GM19025 (cell line): ENCODE results near the gene CAMK1D.

ENCODE experiments used
- ATAC-seq: cut with Tn5 transposase; IDR thresholded peaks from one replicate; pipeline ENCODE4 v1.9.1; 2021; ENCODE audit warnings: mild to moderate bottlenecking, low read depth, moderate library complexity; ENCODE audit not compliant: unreplicated experiment

CAMK1D gene

DNA sequence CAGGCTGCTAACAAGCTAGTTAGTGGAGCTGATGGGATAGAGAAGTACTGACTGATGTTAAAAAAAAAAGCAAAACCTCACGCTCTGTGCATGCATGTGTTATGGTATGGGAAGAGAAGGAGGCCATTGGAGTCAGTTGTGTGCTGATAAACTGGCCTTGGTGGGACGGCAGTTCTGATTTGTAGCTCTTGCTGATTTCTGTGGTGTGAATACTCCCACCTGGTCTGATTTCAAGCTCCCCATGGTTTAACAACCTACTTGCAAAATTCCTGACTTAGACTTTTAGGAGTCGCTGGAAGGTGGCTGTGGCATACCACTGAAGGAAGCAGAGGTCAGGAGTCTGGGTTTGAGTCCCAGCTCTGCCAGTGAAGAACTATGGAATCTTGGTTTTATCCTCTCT lies 15.2 kb downstream of the CAMK1D start:
- ATAC-seq: no peak

DNA sequence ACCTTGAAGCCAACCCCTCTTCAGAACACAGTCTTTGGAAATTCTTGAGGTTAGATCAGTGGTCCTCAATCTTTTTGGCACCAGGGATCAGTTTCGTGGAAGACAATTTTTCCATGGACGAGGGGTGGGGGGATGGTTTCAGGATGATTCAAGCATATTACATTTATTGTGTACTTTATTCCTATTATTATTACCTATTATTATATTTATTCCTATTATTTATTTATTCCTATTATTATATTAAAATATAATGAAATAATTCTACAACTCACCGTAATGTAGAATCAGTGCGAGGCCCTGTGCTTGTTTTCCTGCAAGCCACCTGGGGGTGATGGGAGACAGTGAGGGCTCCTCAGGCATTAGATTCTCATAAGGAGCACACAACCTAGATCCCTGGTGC lies 17.9 kb downstream of the CAMK1D start:
- ATAC-seq: no peak

DNA sequence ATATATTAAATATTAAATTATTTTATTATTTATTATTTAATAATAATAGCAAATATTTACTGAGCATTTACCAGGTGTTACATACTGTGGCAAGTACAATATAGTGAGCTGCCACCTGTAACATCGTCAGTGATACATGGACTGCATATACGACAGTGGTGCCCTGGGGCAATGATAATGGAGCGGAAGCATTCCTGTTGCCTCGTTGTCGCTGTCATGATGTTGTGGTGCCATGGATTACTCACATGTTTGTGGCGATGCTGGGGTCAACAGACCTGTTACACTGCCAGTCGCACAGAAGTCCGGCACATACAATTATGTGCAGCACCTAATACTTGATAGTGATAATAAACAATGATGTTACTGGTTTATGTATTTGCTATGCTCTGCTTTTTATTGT lies 20.6 kb downstream of the CAMK1D start:
- no peak for ATAC-seq

DNA sequence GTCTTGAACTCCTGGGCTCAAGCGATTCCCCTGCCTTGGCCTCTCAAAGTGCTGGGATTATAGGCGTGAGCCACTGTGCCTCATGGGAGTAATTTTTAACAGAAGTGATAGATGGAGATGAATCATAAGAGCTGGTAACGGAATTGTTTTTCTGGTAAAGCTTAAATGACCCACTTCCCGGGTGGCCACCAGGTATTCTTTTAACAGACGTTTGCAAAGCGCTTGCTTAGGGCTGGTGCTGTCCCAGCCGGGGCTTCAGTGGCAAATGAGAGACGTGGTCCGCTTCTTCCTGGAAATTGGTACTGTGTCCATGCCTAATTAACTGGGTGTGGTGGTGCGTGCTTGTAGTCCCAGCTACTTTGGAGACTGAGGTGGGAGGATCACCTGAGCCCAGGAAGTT lies 23.5 kb downstream of the CAMK1D start:
- ATAC-seq: no peak

DNA sequence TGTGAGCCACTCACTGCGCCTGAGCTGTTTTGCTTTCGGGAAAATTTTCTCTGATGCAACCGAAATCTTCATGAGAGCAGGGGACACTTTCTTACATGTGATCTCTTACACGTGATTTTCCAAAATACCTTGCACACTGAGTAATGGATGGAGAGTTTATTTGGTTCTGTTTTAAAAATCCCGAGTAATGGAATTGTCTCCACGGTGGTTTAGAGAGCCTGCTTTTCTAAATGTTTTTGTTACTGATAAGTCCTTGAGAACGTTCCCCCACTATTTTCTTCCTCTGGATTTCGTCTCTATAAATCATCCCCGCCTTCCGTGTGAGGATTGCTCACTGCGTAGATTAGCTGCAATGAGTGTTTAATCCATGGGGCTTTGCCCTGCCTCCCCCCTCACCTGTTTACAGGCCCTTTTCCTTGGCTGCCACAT lies 25.7 kb downstream of the CAMK1D start:
- no peak for ATAC-seq

DNA sequence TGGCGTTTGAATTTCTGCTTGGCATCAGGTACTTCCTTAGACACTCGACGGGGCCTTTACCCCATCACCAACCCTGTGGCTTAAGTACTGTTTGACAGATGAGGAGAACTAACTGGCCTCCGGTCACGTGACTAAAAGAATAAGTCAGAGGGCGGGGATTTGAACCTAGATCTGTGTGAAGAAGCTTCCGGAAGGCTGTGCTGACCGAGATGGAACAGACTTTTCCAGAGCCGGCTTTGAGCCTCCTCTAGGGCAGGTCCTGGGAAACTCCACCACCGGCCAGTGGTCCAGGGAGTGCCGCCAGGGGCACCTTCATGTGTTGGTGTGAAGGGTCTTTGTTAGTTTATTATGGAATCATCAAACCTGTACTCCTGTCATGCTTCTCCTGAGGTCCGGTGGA lies 26.9 kb downstream of the CAMK1D start:
- no peak for ATAC-seq

DNA sequence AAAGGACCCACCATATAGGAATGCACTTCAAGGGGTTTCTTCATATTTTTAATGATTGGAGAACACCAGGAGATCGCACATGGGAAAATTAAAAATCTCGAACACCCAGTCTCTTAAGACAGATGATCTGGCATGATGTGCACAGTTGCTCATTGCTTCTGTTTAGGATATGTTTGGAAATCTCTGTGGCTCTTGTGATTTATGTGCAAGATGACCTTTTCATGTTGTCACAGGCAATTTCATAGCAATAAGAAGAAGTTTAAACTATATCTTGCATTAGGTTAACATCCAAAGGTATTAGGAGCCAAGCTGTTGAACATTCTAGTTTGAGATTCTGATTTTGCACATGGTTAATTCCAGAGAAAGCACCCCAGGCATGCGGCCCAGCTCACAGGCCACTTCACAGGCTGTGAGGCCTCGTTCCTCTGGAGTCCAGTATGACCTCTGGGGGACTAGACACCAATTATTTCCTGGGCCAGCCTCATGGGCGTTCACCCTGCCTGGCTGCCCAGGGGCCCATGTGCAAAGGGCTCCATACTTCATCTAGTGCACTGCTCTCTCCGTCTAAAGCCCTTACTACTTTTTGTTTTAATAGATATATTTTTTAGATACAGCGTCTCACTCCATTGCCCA lies 28.4 kb downstream of the CAMK1D start:
- ATAC-seq: no peak

DNA sequence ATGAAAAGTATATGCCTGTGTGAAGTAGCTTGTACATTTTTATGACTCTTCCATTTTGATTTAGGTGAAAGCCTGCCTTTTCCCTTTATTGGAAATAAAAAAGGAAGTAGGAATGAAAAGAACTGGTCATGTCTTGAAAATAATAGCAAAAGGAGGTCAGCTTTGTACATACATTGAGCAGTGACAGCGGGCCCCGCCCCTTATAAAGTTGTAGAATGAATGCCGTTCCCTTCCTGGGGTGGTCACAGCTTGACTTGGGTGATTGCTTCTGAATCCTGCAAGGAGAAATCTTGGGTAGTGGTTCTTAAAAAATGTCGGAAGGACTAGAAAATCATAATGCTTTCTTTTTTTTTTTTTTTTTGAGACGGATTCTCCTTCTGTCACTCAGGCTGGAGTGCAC lies 31.7 kb downstream of the CAMK1D start:
- ATAC-seq: no peak

DNA sequence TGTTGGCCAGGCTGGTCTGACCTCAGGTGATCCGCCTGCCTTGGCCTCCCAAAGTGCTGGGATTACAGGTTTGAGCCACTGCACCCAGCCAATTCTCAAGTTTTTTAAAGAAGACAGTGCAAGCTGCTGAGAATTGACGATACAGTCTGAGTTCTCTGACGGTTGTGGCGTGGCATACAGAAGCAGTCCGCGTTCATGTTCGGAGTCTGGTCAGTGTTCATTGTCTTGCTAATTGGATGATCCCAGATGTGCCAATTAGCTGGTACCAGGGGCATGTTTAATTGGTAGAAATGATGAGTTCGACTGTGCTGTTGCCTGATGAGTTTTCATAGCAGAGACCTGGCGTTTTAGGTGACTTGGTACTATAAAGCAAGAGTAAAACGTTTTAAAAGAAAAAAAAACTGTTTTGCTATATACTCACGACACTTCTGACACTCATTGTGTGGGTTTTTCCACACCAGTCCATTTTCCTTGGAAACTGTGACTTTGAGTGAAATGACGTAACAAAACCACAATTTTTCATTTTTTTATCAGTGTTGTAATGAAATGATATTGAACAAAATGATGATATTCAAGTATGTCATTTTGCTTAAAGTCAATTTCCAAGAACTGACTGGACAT lies 32.3 kb downstream of the CAMK1D start:
- no peak for ATAC-seq

DNA sequence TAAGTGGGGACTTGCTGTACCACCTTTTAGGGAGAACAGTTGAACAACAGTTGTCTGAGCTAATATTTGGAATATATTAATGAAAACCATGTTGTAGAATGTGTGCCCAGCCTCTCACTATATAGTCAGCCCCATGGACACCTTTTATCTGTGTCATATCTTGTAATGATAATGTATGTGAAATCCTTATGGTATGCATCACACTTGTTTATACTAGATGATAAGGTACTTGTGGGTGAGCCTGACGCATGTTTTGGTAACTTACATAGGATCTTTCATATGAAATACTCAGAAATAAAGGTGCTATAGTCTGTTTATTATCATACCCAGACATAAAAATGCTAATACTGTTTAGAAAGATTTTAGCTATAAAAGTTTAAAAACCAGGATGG lies 32.8 kb downstream of the CAMK1D start:
- ATAC-seq: no peak

DNA sequence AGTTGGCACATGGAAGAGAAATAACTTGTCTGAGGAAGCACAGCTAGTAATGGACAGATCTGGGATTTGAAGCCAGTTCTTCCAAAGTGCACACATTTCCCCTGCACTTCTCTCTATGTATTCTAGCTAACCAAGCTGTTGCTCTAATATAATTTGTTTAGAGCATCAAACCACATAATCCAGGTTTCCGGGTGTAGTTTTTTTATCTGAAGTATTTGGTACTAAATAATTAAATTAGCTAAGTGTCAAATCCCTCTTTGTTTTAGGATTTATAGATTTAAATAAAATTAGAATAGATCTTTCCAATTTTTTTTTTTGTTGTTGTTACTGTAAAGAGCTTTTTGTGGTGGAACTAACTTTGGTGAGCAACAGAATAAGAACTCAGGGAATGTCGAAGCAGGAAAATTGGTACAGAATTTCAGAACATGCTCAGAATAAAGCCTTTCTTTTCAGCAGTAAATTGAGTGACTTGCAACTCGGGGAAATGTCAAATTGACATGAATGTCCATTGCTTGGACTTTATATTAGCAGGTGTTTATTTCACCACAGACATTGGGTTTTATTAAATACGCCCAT lies 33.7 kb downstream of the CAMK1D start:
- ATAC-seq: no peak

DNA sequence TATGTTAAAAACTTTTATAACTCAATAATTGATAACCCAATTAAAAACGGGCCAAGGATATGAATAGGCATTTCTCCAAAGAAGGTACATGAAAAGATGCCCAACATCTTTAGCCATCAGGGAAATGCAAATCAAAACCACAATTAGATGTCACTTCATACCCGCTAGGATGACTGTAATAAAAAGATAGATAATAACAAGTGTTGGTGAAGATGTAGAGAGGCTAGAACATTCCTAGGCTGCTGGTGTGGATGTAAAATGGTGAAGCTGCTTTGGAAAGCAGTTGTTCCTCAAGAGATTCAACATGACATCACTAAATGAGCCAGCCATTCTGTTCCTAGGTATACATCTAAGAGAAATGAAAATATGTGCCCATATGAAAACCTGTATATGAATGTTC lies 35.6 kb downstream of the CAMK1D start:
- ATAC-seq: no peak

DNA sequence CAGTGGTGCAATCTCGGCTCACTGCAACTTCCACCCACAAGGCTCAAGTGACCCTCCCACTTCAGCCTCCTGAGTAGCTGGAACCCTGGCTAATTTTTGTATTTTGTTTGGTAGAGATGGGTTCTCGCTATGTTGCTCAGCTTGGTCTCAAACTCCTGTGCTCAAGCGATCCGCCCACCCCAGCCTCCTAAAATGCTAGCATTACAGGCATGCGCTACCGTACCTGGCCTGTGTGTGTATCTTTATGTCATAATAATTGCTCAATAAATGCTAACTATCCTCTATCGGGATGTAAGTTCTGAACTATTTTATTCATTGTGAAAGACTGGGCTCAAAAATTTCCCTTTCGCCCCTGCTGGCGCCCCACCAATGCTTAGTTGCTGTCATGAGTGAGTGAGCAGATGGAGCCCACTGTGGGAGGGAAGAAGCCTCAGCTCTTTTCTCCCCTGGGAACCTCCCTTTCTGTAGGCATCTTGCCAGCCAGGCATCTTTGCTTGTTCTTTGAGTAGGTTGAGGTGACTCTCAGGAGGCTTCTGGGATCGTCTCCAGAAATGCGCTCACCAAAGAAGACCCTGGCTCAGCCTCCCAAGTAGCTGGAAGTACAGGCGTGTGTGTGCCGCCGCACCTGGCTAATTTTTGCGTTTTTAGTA lies 38.3 kb downstream of the CAMK1D start:
- no peak for ATAC-seq

DNA sequence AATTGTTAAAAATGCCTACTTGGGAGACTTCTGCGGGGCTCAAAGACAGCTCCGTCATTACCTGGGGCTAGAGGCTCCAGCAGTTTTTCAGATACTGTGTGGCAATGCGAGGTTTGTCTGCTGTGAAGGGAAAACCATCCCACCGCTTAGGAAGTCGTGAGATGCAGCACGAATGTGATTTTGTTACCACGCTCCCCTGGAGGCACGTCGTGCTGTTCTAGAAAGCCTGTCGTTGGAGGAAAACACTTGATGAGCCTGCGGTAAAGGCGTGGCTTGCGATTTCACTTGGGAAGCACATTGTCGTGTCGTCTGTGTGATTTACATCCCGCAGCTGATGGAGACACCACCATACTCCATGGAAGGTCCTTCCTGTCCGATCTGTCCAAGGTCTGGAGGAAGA lies 39.3 kb downstream of the CAMK1D start:
- no peak for ATAC-seq

DNA sequence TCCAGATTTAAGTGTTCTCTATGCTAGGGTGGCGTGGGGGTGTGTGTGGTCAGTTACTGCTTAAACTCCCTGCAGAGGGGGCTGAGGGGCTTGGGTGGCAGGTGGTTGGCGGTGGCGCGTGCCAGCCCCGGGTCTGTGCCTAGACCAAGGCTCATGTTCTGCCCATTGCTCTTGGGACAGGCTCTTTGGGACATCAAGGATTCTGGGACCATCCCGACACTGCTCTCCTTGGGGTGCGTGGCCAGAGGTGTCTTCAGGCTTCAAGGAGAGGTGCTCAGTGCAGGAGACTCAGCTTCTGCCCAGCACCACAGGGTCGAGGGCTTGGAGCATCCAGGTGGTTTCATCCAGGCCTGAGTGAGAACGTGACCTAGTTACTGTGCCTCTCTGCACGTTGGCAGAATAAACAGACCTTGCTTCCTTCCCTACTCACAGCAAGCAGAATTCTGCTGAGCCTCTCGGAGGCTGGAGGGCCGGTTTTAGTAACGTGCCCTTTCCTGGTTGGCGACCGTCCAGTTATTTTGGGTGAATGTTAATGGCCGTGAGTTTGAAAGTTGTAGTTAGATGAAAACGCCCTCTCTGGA lies 39.9 kb downstream of the CAMK1D start:
- no peak for ATAC-seq

DNA sequence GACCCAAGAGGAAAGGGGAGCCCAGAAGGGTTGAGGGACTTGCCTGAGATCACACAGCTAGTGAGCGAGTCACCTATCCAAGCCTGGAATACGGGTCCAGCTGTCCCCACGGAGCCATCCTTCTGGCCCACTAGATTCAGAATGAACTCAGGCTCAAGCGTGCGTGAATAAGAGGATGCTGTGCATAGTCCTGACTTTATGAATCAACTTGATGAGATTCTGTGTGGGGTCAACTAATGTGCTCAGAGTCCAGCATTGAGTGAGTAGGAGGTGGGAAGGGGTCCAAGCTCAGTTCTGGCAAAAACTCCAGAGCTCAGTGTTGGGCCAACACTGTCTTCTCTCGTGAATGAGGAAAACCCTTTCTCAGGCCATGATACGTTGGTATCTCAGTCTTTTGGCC lies 41.4 kb downstream of the CAMK1D start:
- ATAC-seq: no peak

DNA sequence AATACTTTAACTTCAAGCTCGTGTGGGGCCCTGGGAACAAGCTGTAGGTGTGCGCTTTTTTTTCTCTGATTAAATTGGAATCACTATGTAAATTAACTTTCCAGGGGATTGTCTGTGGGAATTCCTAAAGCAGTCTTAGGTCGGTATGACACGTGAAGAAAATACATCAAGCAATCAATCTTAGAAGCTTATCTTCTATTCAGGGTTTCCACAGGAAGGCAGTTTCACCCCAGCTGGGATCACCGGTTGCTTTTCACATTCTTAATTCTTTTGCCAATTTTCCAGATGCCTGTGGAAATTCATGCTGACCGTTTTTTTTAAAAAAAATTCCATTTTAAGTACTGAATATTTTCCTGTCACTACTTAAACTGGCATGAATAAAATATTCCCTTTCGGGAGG lies 41.9 kb downstream of the CAMK1D start:
- ATAC-seq: no peak

DNA sequence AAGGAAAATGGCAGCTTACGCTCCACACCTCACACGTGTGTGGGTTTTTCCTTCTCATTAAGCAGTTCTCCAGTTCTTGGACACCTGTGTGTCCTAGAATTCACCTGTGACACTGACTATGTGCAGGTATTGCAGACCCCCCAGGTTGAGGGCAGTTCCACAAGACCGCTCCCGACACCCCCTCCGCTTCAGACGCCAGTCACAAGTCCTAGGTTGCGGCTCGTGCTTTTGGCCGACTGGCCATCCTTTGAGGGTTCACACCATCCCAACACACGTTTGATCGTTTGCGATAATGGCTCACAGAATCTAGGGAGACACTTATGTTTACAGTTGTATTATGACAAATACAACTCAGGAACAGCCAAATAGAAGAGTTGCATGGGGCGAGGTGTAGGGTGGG lies 44.5 kb downstream of the CAMK1D start:
- no peak for ATAC-seq

DNA sequence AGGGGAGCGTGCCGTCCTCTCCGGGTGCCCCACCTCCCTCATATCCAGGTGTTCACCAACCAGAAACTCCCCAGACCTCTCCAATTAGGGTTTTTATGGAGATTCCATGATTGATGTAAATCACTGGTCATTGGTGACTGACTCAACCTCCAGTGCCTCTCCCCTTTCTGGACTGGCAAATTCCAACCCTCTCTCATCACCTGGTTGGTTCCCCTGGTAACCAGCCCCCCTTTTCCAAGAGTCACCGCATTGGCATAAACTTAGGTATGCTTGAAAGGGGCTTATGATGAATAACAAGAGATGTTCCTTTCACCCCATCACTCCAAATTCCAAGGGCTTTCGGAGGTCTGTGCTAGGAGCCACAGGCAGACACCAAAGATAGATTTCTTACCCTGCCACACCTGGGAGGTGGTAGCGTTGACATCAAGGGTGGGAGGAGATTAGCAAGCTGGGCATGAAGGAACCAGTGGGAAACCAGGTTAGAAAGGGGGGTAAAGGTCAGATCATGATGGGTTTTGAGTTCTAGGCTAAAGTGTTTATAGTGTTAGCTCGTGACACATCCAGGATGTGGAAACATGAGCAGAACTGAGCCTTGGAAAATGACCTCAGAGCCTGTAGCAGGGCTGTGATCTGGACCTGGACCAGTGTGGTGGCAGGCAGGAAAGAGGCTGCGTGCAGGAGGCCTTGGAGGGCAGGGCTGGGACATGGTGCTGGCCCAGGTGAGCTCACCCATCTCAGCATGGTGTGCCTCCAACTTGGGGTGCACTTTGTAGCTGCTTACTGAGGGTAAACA lies 45.1 kb downstream of the CAMK1D start:
- no peak for ATAC-seq

DNA sequence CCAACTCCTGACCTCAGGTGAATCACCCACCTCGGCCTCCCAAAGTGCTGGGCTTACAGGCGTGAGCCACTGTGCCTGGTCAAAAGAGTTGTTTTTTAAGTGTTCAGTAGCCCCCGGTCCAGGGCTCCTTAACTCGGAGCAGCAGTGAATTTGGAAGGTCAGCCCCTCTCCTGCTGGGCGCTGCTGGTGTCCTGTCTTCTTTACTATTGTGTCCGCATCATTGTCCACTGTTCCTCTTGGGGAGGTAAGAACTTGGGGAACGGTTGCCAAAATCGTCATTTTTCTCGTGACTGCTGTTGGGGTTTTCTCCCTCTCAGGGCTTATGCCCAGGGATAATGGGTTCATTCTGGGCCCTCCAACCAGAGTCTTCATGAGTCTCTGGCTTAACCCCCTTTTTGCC lies 46.7 kb downstream of the CAMK1D start:
- no peak for ATAC-seq

DNA sequence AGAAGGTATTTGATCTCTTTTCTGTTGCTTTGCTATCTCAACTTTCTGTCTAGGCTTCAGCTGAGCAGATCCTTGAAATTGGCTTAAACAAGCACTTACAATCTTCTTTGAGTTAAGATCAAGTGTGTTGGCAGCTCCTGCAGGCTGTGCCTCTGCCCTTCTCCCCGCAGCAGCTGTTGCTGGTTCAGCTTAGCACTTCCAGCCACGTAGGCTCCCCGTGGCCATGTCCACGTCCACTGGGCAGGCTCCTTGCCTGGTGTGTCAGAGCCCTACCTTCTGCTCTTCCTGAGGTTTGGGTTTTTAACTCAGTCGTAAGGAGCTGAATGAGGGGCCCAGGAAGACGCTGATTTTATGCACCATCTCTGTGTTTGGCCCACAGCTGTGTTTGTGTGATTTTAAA lies 47.2 kb downstream of the CAMK1D start:
- no peak for ATAC-seq
